Stimulated activated CD4-positive, alpha-beta T cell treated with anti-CD3 and anti-CD28 coated beads, Interleukin-4, amount 100 ng/mL, for 24 hours (primary cell): ENCODE results near the gene CIZ1.

Experiments used
- DNase-seq: peaks from one replicate; pipeline ENCODE4 v3.0.0-alpha.2; 2020

The CIZ1 gene

GRCh38 chr9:128211981-128212281 is 20.6 kb upstream of the CIZ1 start:
- no peak for DNase-seq

- DNase-seq: no peak
Measured at GRCh38 chr9:128211186-128211980, 20.0 kb upstream of the CIZ1 start.

- no peak for DNase-seq
Measured at GRCh38 chr9:128208946-128209669, 17.7 kb upstream of the CIZ1 start.

GRCh38 chr9:128208386-128208785 is 17.0 kb upstream of the CIZ1 start:
- DNase-seq: no peak

GRCh38 chr9:128206916-128207910 is 15.8 kb upstream of the CIZ1 start:
- DNase-seq: no peak

GRCh38 chr9:128206484-128206883 is 15.1 kb upstream of the CIZ1 start:
- no peak for DNase-seq

- no peak for DNase-seq
Measured at GRCh38 chr9:128205296-128205944, 14.0 kb upstream of the CIZ1 start.

- DNase-seq: no peak
Measured at GRCh38 chr9:128204858-128205257, 13.5 kb upstream of the CIZ1 start.

GRCh38 chr9:128203707-128204551 is 12.6 kb upstream of the CIZ1 start:
- DNase-seq: peak; percentile 11

- DNase-seq: peak; percentile 62
Measured at GRCh38 chr9:128203024-128203706, 11.8 kb upstream of the CIZ1 start, which contains the start of gene DNM1. TSS of gene DNM1 (plus strand) at chr9:128203379. CDS start at chr9:128203471, 92 bp downstream.

GRCh38 chr9:128202648-128203023 is 11.3 kb upstream of the CIZ1 start:
- no peak for DNase-seq

GRCh38 chr9:128201441-128202369 is 10.3 kb upstream of the CIZ1 start:
- DNase-seq: no peak

GRCh38 chr9:128193469-128194096 is 2.2 kb upstream of the CIZ1 start:
- DNase-seq: no peak

GRCh38 chr9:128192601-128193371 is 1.4 kb upstream of the CIZ1 start:
- no peak for DNase-seq

GRCh38 chr9:128190516-128191405 is 611 bp downstream of the CIZ1 start:
- DNase-seq: peak; percentile 6

GRCh38 chr9:128190013-128190412 is 1.4 kb downstream of the CIZ1 start:
- DNase-seq: no peak

GRCh38 chr9:128188209-128188608 is 3.2 kb downstream of the CIZ1 start:
- no peak for DNase-seq

GRCh38 chr9:128187361-128187760 is 4.0 kb downstream of the CIZ1 start:
- DNase-seq: no peak
